Loucy (cell line): ENCODE results near the gene MOV10L1.

Experiments used
- CTCF ChIP-seq: fragments of 200-600 bp; sonication (generic); conservative IDR thresholded peaks from 2 replicates; pipeline ENCODE4 v1.5.1; 2014; ENCODE audit warnings: mild to moderate bottlenecking, antibody characterized with exemption, low read length
- EZH2phosphoT487 ChIP-seq: fragments of 200-600 bp; IDR thresholded peaks from 2 replicates; pipeline ENCODE4 v1.6.1; 2018; ENCODE audit warnings: antibody characterized with exemption, mild to moderate bottlenecking, moderate library complexity, borderline replicate concordance

GRCh38 chr22:50176850-50177536, 87.2 kb downstream of the MOV10L1 start:
- TF ChIP-seq CTCF (no peak), EZH2phosphoT487 (no peak)
